ENCODE results near the gene NAV2. TPM values are rescaled to one million over a fixed set of nuclear protein-coding genes. Genes with fewer than 3 reads are reported as not detected.

The NAV2 gene
- total and polyA plus RNA-seq, 12 donors: 6.9 to 34.7 (median 20.2) TPM

- Histone ChIP-seq H3K4me3 (no peak overlapping the region), H3K4me1 (peaks cover 0 to 70% (median 30%) of the 10 kb centered on the region in 9 donors), H3K27me3 (no peaks in the 10 kb centered on the region), H3K9me3 (no peaks in the 10 kb centered on the region), H3K27ac (peak overlapping the region in 3 of 10 donors; percentile 28 to 62 (median 50)), H3K36me3 (no peaks in the 10 kb centered on the region)
- intact Hi-C loops (cut with DNase I): loop anchor here in 2 of 10 donors (10.0 kb wide), 1 partner anchor 90 kb away; no protein-coding TSS in a partner anchor
- TF ChIP-seq CTCF (IDR thresholded peaks at IDR 0.05): peak in 3 of 9 donors; percentile 20 to 29 (median 21)
- DNase-seq: no peak
- whole genome bisulfite sequencing, 2 donors: 76 to 84% methylated on average over 2 of the region's 2 CpGs
- peak in 1 of 8 donors; percentile 28 for ATAC-seq
These were observed 101.8 kb downstream of the NAV2 start for GRCh38 chr11:19814421-19814820.

- peaks cover 0 to 79% (median 30%) of the 10 kb centered on the region in 9 donors for H3K4me1 ChIP-seq
- 50 to 60% methylated on average over 10 of the region's 10 CpGs for WGBS, 2 donors
- ATAC-seq (peak in 1 of 8 donors; percentile 51), DNase-seq (no peak)
- TF ChIP-seq CTCF (IDR thresholded peaks at IDR 0.05): no peak
- peak overlapping the region in 1 of 10 donors; percentile 42 for H3K27ac ChIP-seq
- intact Hi-C loops (cut with DNase I): loop anchor here in 2 of 10 donors (10.0 kb wide), 1 partner anchor 89 kb away; no protein-coding TSS in a partner anchor
- H3K27me3 ChIP-seq: no peaks in the 10 kb centered on the region
- H3K9me3 ChIP-seq: no peaks in the 10 kb centered on the region
- H3K4me3 ChIP-seq: no peak overlapping the region
- H3K36me3 ChIP-seq: no peaks in the 10 kb centered on the region
These were observed 103.4 kb downstream of the NAV2 start for GRCh38 chr11:19816040-19816439.

GRCh38 chr11:19816817-19817216, 104.2 kb downstream of the NAV2 start:
- H3K27me3 ChIP-seq: no peaks in the 10 kb centered on the region
- no peak for TF ChIP-seq CTCF (IDR thresholded peaks at IDR 0.05)
- ATAC-seq (no peak), DNase-seq (no peak)
- 37 to 40% methylated on average over 4 of the region's 4 CpGs for WGBS, 2 donors
- H3K4me1 ChIP-seq: peaks cover 0 to 71% (median 30%) of the 10 kb centered on the region in 9 donors
- no peak overlapping the region for H3K27ac ChIP-seq
- no peaks in the 10 kb centered on the region for H3K9me3 ChIP-seq
- intact Hi-C loops (cut with DNase I): loop anchor here in 2 of 10 donors (10.0 kb wide), 1 partner anchor 88 kb away; no protein-coding TSS in a partner anchor
- no peak overlapping the region for H3K4me3 ChIP-seq
- no peaks in the 10 kb centered on the region for H3K36me3 ChIP-seq

- DNase-seq (no peak), ATAC-seq (no peak)
- no peak overlapping the region for H3K27ac ChIP-seq
- intact Hi-C loops (cut with DNase I): loop anchor here in 2 of 10 donors (10.0 kb wide), 1 partner anchor 87 kb away; no protein-coding TSS in a partner anchor
- peaks cover 0 to 65% (median 30%) of the 10 kb centered on the region in 9 donors for H3K4me1 ChIP-seq
- no peak overlapping the region for H3K4me3 ChIP-seq
- no peaks in the 10 kb centered on the region for H3K27me3 ChIP-seq
- no peaks in the 10 kb centered on the region for H3K9me3 ChIP-seq
- no peak for TF ChIP-seq CTCF (IDR thresholded peaks at IDR 0.05)
- WGBS, 2 donors: 75 to 84% methylated on average over 6 of the region's 6 CpGs
- H3K36me3 ChIP-seq: no peaks in the 10 kb centered on the region
These were observed 104.7 kb downstream of the NAV2 start for GRCh38 chr11:19817265-19817851.

Measured in heart right ventricle (tissue), 16 donors.